HL-60 (cell line): Measurements from ENCODE around the gene ATF6.

ENCODE experiments used
- DNase-seq, 2 experiments: peaks; one replicate each; pipeline ENCODE4 v3.0.0-alpha.2; 2010 to 2020; ENCODE audit warnings: low read depth in 1 of 2, low spot score in 1 of 2
- H3K27ac ChIP-seq: fragments of 250-450 bp; sonication (Bioruptor Pico); replicated peaks from 2 replicates; pipeline ENCODE4 v1.5.1; 2020; ENCODE audit warnings: mild to moderate bottlenecking, moderate library complexity
- H3K27me3 ChIP-seq: fragments of 250-450 bp; sonication (Bioruptor Pico); 2 replicates; pipeline ENCODE4 v1.5.1; 2021; ENCODE audit warnings: mild to moderate bottlenecking, moderate library complexity; ENCODE audit not compliant: insufficient read depth, poor library complexity, severe bottlenecking
- H3K4me3 ChIP-seq: replicated peaks from 2 replicates; pipeline ENCODE4 v1.5.1; 2011; ENCODE audit warnings: mild to moderate bottlenecking, control low read depth, low read length; ENCODE audit not compliant: insufficient read depth
- GABPA ChIP-seq: IDR thresholded peaks from 2 replicates; pipeline ENCODE4 v1.6.1; 2012; ENCODE audit warnings: low read depth
- POLR2AphosphoS5 ChIP-seq: IDR thresholded peaks from 2 replicates; pipeline ENCODE4 v1.6.1; 2012; ENCODE audit warnings: low read depth
- SPI1 ChIP-seq: IDR thresholded peaks from 2 replicates; pipeline ENCODE4 v1.6.1; 2012; ENCODE audit warnings: low read depth, mild to moderate bottlenecking, borderline replicate concordance
- TF ChIP-seq, protein P1 (sequence below): IDR thresholded peaks from 2 replicates; pipeline ENCODE4 v1.6.1; 2012; ENCODE audit warnings: low read depth; ENCODE audit not compliant: insufficient replicate concordance
- TF ChIP-seq, protein P2 (sequence below): IDR thresholded peaks from one replicate; pipeline ENCODE4 v1.5.1; 2011; ENCODE audit warnings: low read length, control low read depth, inconsistent platforms; ENCODE audit not compliant: insufficient read depth

Gene ATF6

DNA sequence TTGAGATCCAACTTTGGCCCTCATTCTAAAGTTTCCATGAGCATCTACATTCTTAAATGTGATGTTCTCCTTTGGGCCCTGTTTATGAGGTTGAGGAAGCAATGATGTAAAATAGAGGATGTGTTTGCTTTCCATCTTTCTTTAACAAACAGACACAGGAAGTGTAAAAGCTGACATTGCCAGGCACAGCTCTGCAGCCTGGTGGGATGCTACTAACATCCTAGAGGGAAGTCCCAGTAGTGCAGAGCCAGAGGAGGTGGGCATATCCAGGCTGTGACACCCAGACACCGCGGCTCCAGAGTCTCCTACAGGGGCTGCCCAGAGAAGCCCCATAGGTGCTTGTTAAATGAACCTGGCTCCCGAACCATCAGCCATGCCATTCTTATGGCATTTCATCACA lies 241.3 kb downstream of the ATF6 start:
- H3K27ac ChIP-seq, result no peak overlapping the region
- H3K4me3 ChIP-seq, result no peak overlapping the region
- TF ChIP-seq POLR2AphosphoS5 (no peak), GABPA (no peak), SPI1 (no peak)
- TF ChIP-seq, protein P1, sequence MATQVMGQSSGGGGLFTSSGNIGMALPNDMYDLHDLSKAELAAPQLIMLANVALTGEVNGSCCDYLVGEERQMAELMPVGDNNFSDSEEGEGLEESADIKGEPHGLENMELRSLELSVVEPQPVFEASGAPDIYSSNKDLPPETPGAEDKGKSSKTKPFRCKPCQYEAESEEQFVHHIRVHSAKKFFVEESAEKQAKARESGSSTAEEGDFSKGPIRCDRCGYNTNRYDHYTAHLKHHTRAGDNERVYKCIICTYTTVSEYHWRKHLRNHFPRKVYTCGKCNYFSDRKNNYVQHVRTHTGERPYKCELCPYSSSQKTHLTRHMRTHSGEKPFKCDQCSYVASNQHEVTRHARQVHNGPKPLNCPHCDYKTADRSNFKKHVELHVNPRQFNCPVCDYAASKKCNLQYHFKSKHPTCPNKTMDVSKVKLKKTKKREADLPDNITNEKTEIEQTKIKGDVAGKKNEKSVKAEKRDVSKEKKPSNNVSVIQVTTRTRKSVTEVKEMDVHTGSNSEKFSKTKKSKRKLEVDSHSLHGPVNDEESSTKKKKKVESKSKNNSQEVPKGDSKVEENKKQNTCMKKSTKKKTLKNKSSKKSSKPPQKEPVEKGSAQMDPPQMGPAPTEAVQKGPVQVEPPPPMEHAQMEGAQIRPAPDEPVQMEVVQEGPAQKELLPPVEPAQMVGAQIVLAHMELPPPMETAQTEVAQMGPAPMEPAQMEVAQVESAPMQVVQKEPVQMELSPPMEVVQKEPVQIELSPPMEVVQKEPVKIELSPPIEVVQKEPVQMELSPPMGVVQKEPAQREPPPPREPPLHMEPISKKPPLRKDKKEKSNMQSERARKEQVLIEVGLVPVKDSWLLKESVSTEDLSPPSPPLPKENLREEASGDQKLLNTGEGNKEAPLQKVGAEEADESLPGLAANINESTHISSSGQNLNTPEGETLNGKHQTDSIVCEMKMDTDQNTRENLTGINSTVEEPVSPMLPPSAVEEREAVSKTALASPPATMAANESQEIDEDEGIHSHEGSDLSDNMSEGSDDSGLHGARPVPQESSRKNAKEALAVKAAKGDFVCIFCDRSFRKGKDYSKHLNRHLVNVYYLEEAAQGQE, result no peak
- no peaks in the 10 kb centered on the region for H3K27me3 ChIP-seq
- DNase-seq, result no peak

DNA sequence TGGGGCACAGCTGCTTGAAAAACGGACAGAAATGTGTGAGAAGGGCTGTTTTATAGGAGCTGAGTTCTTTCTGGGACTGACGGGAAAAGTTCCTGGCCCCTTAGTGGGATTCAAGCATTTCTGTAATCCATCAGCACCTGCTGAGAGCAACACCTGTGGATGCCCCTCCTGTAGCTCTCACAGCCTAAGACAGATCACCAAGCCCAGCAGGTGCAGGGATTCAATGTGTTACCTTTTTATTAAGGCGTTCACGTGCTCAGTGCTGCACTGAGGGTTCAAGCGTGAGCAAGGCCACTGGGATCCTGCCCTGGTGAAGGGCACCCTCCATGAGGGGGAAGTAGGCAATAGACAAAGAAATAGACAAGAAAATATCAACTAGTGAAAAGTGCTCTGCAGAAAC lies 242.7 kb downstream of the ATF6 start:
- no peak for DNase-seq
- Histone ChIP-seq H3K27me3 (no peaks in the 10 kb centered on the region), H3K27ac (no peak overlapping the region), H3K4me3 (no peak overlapping the region)
- TF ChIP-seq, protein P1, result no peak
- TF ChIP-seq SPI1, result no peak
- TF ChIP-seq POLR2AphosphoS5, result no peak
- no peak for TF ChIP-seq GABPA
- TF ChIP-seq, protein P2, sequence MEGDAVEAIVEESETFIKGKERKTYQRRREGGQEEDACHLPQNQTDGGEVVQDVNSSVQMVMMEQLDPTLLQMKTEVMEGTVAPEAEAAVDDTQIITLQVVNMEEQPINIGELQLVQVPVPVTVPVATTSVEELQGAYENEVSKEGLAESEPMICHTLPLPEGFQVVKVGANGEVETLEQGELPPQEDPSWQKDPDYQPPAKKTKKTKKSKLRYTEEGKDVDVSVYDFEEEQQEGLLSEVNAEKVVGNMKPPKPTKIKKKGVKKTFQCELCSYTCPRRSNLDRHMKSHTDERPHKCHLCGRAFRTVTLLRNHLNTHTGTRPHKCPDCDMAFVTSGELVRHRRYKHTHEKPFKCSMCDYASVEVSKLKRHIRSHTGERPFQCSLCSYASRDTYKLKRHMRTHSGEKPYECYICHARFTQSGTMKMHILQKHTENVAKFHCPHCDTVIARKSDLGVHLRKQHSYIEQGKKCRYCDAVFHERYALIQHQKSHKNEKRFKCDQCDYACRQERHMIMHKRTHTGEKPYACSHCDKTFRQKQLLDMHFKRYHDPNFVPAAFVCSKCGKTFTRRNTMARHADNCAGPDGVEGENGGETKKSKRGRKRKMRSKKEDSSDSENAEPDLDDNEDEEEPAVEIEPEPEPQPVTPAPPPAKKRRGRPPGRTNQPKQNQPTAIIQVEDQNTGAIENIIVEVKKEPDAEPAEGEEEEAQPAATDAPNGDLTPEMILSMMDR, result no peak

DNA sequence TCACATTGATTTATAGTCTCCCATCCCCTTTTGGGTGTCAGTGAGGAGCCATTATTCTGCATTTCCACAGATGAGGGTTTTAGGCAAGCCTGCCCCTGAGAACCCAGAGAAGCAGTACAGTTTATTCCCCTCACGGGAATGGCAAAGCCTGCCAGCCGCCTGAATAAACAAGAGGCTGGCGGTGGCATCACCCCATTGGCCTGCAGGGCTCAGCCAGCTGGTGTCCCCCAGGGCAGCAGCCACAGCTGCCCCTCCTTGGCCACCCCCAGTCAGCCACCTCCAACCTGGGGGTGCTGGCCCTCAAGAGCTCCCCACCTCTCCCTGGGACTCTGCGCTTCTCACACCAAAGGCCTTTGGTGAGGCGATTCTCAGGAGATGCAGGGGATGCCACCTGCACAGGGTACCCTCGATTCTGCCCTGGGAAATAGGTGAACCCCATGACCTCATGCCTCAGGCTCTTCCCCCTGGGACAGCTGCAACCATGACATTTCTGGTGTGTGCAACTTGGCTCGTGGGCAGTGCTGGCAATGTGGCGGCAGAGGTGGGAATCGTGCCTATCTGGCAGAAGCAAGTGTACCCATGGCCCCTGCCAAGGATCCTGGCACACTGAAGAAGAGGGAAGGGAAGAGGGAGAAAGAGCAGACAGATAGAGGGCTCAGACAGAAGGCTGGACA lies 243.5 kb downstream of the ATF6 start:
- no peak for DNase-seq
- Histone ChIP-seq H3K4me3 (no peak overlapping the region), H3K27me3 (no peaks in the 10 kb centered on the region), H3K27ac (no peak overlapping the region)
- TF ChIP-seq, protein P1, result no peak
- TF ChIP-seq GABPA (no peak), SPI1 (no peak), POLR2AphosphoS5 (no peak)
- TF ChIP-seq, protein P2, result no peak
